Left renal pelvis (tissue), 4 donors: ENCODE results near the gene GYS1. TPM values are rescaled to one million over a fixed set of nuclear protein-coding genes. Genes with fewer than 3 reads are reported as not detected.
"Not testable (repeated sequence)": the region's sequence is repeated elsewhere in the genome, so short reads cannot be mapped to it uniquely, and the experiment has no call there.

Source experiments
- DNase-seq, 4 donors: peaks; one replicate each; pipeline ENCODE4 v3.0.0-alpha.2; 2013; ENCODE audit warnings: low read depth in 4 of 4, low spot score in 3 of 4
- polyA plus RNA-seq, 4 donors: library from polyadenylated mRNA; unstranded; fragments of 120-200 nt; gene quantifications; one replicate each; pipeline ENCODE4 v1.2.1, GENCODE V29; 2013; ENCODE audit not compliant: insufficient read length in 4 of 4

GYS1 gene
- 10 to 100 TPM; 24.0 to 50.7 (median 39.6) TPM for polyA plus RNA-seq

GRCh38 chr19:48993175-48994034 lies at the start of gene GYS1, which contains the start of gene RUVBL2:
Gene GYS1 (minus strand): TSS chr19:48993309. CDS start chr19:48993112, 197 bp downstream.
Gene RUVBL2 (plus strand): TSS chr19:48993887. CDS start chr19:48993912, 25 bp downstream.
- DNase-seq, result peak; percentile 98 to 99 (median 99)

GRCh38 chr19:49042666-49043065 lies 49.6 kb upstream of the GYS1 start:
- not testable (repeated sequence) for DNase-seq

- no peak for DNase-seq
These were observed 49.1 kb upstream of the GYS1 start for GRCh38 chr19:49042177-49042576.

GRCh38 chr19:49039736-49040135 lies 46.6 kb upstream of the GYS1 start:
- not testable (repeated sequence) for DNase-seq

GRCh38 chr19:49038557-49039276 lies 45.6 kb upstream of the GYS1 start:
- not testable (repeated sequence) for DNase-seq

- not testable (repeated sequence) for DNase-seq
These were observed 45.0 kb upstream of the GYS1 start for GRCh38 chr19:49038111-49038510.

- DNase-seq, result not testable (repeated sequence)
These were observed 43.7 kb upstream of the GYS1 start, which contains the start of gene CGB1 for GRCh38 chr19:49036815-49037214. Gene CGB1 (minus strand): TSS chr19:49036895. CDS start chr19:49036711, 184 bp downstream.

GRCh38 chr19:49031642-49032301 lies 38.7 kb upstream of the GYS1 start, which contains the start of gene CGB2:
Gene CGB2 (plus strand): TSS chr19:49031890. CDS start chr19:49032096, 206 bp downstream.
- DNase-seq, result not testable (repeated sequence)

- not testable (repeated sequence) for DNase-seq
These were observed 37.2 kb upstream of the GYS1 start for GRCh38 chr19:49030323-49030722.

GRCh38 chr19:49029749-49030148 lies 36.6 kb upstream of the GYS1 start:
- not testable (repeated sequence) for DNase-seq

- not testable (repeated sequence) for DNase-seq
These were observed 35.6 kb upstream of the GYS1 start for GRCh38 chr19:49028686-49029085.

- DNase-seq, result not testable (repeated sequence)
These were observed 32.5 kb upstream of the GYS1 start for GRCh38 chr19:49025599-49025998.

- DNase-seq, result not testable (repeated sequence)
These were observed 32.0 kb upstream of the GYS1 start for GRCh38 chr19:49025088-49025487.

GRCh38 chr19:49024233-49024632 lies 31.1 kb upstream of the GYS1 start, which contains the start of gene CGB3:
Gene CGB3 (minus strand): TSS chr19:49024333. CDS start chr19:49023971, 362 bp downstream.
- not testable (repeated sequence) for DNase-seq

- no peak for DNase-seq
These were observed 29.0 kb upstream of the GYS1 start for GRCh38 chr19:49022116-49022515.

- no peak for DNase-seq
These were observed 28.1 kb upstream of the GYS1 start for GRCh38 chr19:49020931-49021895.

GRCh38 chr19:49020342-49020741 lies 27.2 kb upstream of the GYS1 start:
- no peak for DNase-seq

- DNase-seq, result no peak
These were observed 26.3 kb upstream of the GYS1 start for GRCh38 chr19:49019242-49019932.
